Suprapubic skin (tissue), 3 donors: ENCODE measurements around the gene OR10C1.

Experiments used
- CTCF ChIP-seq, 2 donors: fragments of 200-600 bp in 1 of 2; fragments of 450-650 bp in 1 of 2; sonication (generic) in 1 of 2; IDR thresholded peaks; one replicate each; pipeline ENCODE4 v1.5.1; 2016 to 2019; ENCODE audit warnings: antibody characterized with exemption in 2 of 2, mild to moderate bottlenecking in 1 of 2, moderate library complexity in 1 of 2
- EP300 ChIP-seq: sonication (generic); formaldehyde crosslinking; IDR thresholded peaks from one replicate; pipeline ENCODE4 v1.6.1; 2017; ENCODE audit warnings: antibody characterized with exemption

- TF ChIP-seq CTCF (IDR thresholded peaks at IDR 0.05) (no peak), EP300 (no peak)
Measured at GRCh38 chr6:29465279-29465678, 26.2 kb downstream of the OR10C1 start.
